GM19328 (cell line): ENCODE measurements around the gene FJX1.
"Not testable (repeated sequence)": the region's sequence is repeated elsewhere in the genome, so short reads cannot be mapped to it uniquely, and the experiment has no call there.

Experiments used
- ATAC-seq: cut with Tn5 transposase; IDR thresholded peaks from one replicate; pipeline ENCODE4 v1.9.1; 2021; ENCODE audit warnings: mild to moderate bottlenecking, moderate library complexity; ENCODE audit not compliant: unreplicated experiment

Gene FJX1

GRCh38 chr11:35664977-35665441 is 46.7 kb downstream of the FJX1 start:
- no peak for ATAC-seq

- no peak for ATAC-seq
These were observed 49.0 kb downstream of the FJX1 start for GRCh38 chr11:35667257-35667656.

GRCh38 chr11:35668350-35668749 is 50.1 kb downstream of the FJX1 start:
- not testable (repeated sequence) for ATAC-seq
